GM21576 (cell line): ENCODE data around the gene PPP4R1.
A peak's percentile ranks its signal among the peaks of the same experiment; 100 is the strongest.

Experiments
- ATAC-seq: cut with Tn5 transposase; IDR thresholded peaks from one replicate; pipeline ENCODE4 v1.9.1; 2021; ENCODE audit warnings: mild to moderate bottlenecking, moderate library complexity; ENCODE audit not compliant: unreplicated experiment

The PPP4R1 gene

GRCh38 chr18:9597609-9598008 lies 16.8 kb downstream of the PPP4R1 start:
- ATAC-seq = no peak

- ATAC-seq = no peak
Measured at GRCh38 chr18:9596843-9597526, 17.4 kb downstream of the PPP4R1 start.

GRCh38 chr18:9596226-9596625 lies 18.1 kb downstream of the PPP4R1 start:
- ATAC-seq = no peak

GRCh38 chr18:9594823-9595596 lies 19.3 kb downstream of the PPP4R1 start:
- peak; percentile 59 for ATAC-seq

GRCh38 chr18:9587924-9588323 lies 26.4 kb downstream of the PPP4R1 start:
- no peak for ATAC-seq

- ATAC-seq = no peak
Measured at GRCh38 chr18:9586814-9587213, 27.5 kb downstream of the PPP4R1 start.

- ATAC-seq = no peak
Measured at GRCh38 chr18:9581667-9582066, 32.7 kb downstream of the PPP4R1 start.

- no peak for ATAC-seq
Measured at GRCh38 chr18:9578306-9578705, 36.1 kb downstream of the PPP4R1 start.

- no peak for ATAC-seq
Measured at GRCh38 chr18:9577361-9577760, 37.0 kb downstream of the PPP4R1 start.

GRCh38 chr18:9575558-9575957 lies 38.8 kb downstream of the PPP4R1 start:
- ATAC-seq = no peak

- ATAC-seq = no peak
Measured at GRCh38 chr18:9574473-9575115, 39.8 kb downstream of the PPP4R1 start.

GRCh38 chr18:9571546-9571945 lies 42.8 kb downstream of the PPP4R1 start:
- ATAC-seq = no peak

- ATAC-seq = no peak
Measured at GRCh38 chr18:9570255-9570654, 44.1 kb downstream of the PPP4R1 start.

GRCh38 chr18:9569178-9569577 lies 45.2 kb downstream of the PPP4R1 start:
- ATAC-seq = no peak

GRCh38 chr18:9568186-9568585 lies 46.2 kb downstream of the PPP4R1 start:
- no peak for ATAC-seq

GRCh38 chr18:9565407-9565806 lies 49.0 kb downstream of the PPP4R1 start:
- ATAC-seq = no peak

GRCh38 chr18:9563331-9563730 lies 51.0 kb downstream of the PPP4R1 start:
- ATAC-seq = no peak

- no peak for ATAC-seq
Measured at GRCh38 chr18:9562584-9562983, 51.8 kb downstream of the PPP4R1 start.

GRCh38 chr18:9561759-9562158 lies 52.6 kb downstream of the PPP4R1 start:
- no peak for ATAC-seq

- ATAC-seq = no peak
Measured at GRCh38 chr18:9559253-9559652, 55.1 kb downstream of the PPP4R1 start.

- ATAC-seq = no peak
Measured at GRCh38 chr18:9558387-9559064, 55.8 kb downstream of the PPP4R1 start.
